ENCODE results near the gene PTPRG. TPM values are rescaled to one million over a fixed set of nuclear protein-coding genes. Genes with fewer than 3 reads are reported as not detected.

PTPRG gene
- total and polyA plus RNA-seq, 2 experiments from 2014 or later, result 8.5 to 34.9 TPM

DNA sequence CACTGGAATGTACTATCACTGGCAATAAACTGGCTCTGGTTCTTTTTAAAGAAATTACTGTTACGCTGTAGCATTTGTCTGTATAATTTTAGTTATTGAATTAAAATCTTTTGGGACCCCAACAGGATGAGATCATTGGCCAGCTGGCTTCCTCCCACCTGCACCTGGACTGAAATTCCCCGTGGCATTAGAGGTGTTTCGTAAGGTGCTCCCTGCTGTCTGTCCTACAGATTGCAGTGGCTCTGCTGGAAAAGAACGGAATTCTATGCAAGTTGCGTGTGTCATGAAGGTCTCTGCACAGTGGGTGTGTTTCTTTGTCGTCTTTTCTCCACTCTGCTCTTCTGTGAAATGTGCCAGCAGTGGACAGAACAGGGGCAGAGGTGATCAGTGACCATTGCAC is 383.4 kb downstream of the PTPRG start:
- Histone ChIP-seq H3K9me2 (replicated peaks; ENCODE audit: insufficient read depth) (no peaks in the 10 kb centered on the region), H3K4me1 (ENCODE audit: insufficient read depth) (no peaks in the 10 kb centered on the region), H3K4me3 (no peak overlapping the region), H3K9me3 (ENCODE audit: low read depth) (no peaks in the 10 kb centered on the region), H3K27ac (no peak overlapping the region), H3K4me2 (no peak overlapping the region), H2AFZ (no peak overlapping the region), H4K20me1 (ENCODE audit: insufficient read depth, poor library complexity, severe bottlenecking) (no peaks in the 10 kb centered on the region), H3K27me3 (no peaks in the 10 kb centered on the region), H3K36me3 (replicated peaks; ENCODE audit: insufficient read depth, low read depth) (no peaks in the 10 kb centered on the region), H3K79me2 (peaks cover 7% of the 10 kb centered on the region)
- DNase-seq (ENCODE audit: low spot score), result no peak
- 88% methylated on average over 6 of the region's 6 CpGs for WGBS (ENCODE audit: low lambda C conversion rate, missing lambda C conversion rate)
- TF ChIP-seq EZH2 (IDR thresholded peaks at IDR 0.05; ENCODE audit: borderline replicate concordance), result no peak
- TF ChIP-seq, protein P1, sequence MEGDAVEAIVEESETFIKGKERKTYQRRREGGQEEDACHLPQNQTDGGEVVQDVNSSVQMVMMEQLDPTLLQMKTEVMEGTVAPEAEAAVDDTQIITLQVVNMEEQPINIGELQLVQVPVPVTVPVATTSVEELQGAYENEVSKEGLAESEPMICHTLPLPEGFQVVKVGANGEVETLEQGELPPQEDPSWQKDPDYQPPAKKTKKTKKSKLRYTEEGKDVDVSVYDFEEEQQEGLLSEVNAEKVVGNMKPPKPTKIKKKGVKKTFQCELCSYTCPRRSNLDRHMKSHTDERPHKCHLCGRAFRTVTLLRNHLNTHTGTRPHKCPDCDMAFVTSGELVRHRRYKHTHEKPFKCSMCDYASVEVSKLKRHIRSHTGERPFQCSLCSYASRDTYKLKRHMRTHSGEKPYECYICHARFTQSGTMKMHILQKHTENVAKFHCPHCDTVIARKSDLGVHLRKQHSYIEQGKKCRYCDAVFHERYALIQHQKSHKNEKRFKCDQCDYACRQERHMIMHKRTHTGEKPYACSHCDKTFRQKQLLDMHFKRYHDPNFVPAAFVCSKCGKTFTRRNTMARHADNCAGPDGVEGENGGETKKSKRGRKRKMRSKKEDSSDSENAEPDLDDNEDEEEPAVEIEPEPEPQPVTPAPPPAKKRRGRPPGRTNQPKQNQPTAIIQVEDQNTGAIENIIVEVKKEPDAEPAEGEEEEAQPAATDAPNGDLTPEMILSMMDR (IDR thresholded peaks at IDR 0.05; ENCODE audit: poor library complexity), result no peak
- TF ChIP-seq EZH2phosphoT487 (IDR thresholded peaks at IDR 0.05; ENCODE audit: low read depth, severe bottlenecking, unreplicated experiment), result no peak

DNA sequence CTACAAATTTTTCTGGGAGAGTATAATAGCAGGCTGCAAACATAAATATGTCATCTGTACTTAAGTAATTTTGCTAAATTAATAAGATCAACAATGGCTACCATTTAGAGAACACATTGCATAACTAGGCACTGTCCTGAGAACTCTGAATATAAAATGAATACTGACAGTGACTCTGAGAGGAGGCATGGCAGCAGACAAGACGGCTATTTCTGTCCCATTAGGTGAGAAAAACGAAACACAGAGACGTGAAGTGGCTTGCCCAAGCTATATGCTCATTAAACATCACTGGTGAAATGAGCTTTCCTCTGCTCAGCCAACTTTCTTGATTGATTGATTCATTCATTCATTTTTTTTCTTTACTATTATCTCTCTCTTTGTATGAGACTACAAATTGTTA is 384.3 kb downstream of the PTPRG start:
- Histone ChIP-seq H2AFZ (no peak overlapping the region), H3K9me2 (replicated peaks; ENCODE audit: insufficient read depth) (no peaks in the 10 kb centered on the region), H3K4me1 (ENCODE audit: insufficient read depth) (no peaks in the 10 kb centered on the region), H3K27me3 (no peaks in the 10 kb centered on the region), H3K79me2 (peaks cover 3% of the 10 kb centered on the region), H4K20me1 (ENCODE audit: insufficient read depth, poor library complexity, severe bottlenecking) (no peaks in the 10 kb centered on the region), H3K9me3 (ENCODE audit: low read depth) (no peaks in the 10 kb centered on the region), H3K4me2 (no peak overlapping the region), H3K36me3 (replicated peaks; ENCODE audit: insufficient read depth, low read depth) (no peaks in the 10 kb centered on the region), H3K4me3 (no peak overlapping the region), H3K27ac (no peak overlapping the region)
- TF ChIP-seq EZH2phosphoT487 (IDR thresholded peaks at IDR 0.05; ENCODE audit: low read depth, severe bottlenecking, unreplicated experiment), result no peak
- TF ChIP-seq, protein P1 (IDR thresholded peaks at IDR 0.05; ENCODE audit: poor library complexity), result no peak
- TF ChIP-seq EZH2 (IDR thresholded peaks at IDR 0.05; ENCODE audit: borderline replicate concordance), result no peak
- DNase-seq (ENCODE audit: low spot score), result no peak
- WGBS (ENCODE audit: low lambda C conversion rate, missing lambda C conversion rate), result 76% methylated on average over 3 of the region's 3 CpGs

DNA sequence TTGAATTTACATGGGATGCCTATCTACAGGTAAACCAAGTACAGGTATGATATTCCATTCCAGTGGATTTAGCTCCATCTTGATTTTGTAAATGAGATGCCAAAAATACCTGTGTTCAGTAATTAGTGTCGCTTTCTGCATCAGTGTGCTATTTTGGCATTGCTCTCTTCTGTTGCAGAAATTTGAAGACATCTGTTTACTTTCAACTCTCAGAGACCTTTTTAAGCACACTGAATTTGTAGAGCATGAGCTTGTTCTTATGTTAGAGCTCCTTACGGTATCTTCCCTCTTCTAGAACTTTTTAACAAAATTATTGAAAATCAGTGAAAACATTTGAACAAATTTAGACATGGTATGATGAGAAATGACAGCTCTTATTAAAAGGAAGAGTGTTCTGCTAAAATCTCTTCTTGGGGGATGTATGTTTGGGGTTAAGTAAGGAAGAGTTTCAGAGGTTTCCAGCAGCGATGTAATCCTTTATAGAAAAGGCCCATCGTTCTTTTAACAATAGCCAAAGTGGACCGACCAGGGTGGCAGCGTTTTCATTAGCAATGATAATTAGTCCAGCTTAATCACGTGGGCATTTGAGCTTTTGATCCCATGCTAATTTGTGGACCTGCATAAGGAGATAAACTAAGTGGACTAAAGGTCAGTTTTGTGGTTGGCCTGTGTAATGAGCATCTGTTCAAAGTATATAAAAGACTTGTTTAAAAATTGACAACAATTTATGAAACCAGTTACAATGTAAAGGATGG is 385.4 kb downstream of the PTPRG start:
- 46% methylated on average over 7 of the region's 7 CpGs for WGBS (ENCODE audit: low lambda C conversion rate, missing lambda C conversion rate)
- no peaks in the 10 kb centered on the region for H3K9me3 ChIP-seq (ENCODE audit: low read depth)
- H3K27ac ChIP-seq, result no peak overlapping the region
- no peak for DNase-seq (ENCODE audit: low spot score)
- TF ChIP-seq EZH2phosphoT487 (IDR thresholded peaks at IDR 0.05; ENCODE audit: low read depth, severe bottlenecking, unreplicated experiment) (no peak), EZH2 (IDR thresholded peaks at IDR 0.05; ENCODE audit: borderline replicate concordance) (no peak)
- TF ChIP-seq, protein P1 (IDR thresholded peaks at IDR 0.05; ENCODE audit: poor library complexity), result no peak
- no peaks in the 10 kb centered on the region for H4K20me1 ChIP-seq (ENCODE audit: insufficient read depth, poor library complexity, severe bottlenecking)
- no peaks in the 10 kb centered on the region for H3K9me2 ChIP-seq (replicated peaks; ENCODE audit: insufficient read depth)
- no peak overlapping the region for H3K4me2 ChIP-seq
- no peaks in the 10 kb centered on the region for H3K27me3 ChIP-seq
- H3K4me3 ChIP-seq, result no peak overlapping the region
- H3K4me1 ChIP-seq (ENCODE audit: insufficient read depth), result no peaks in the 10 kb centered on the region
- no peak overlapping the region for H2AFZ ChIP-seq
- peaks cover 3% of the 10 kb centered on the region for H3K79me2 ChIP-seq
- H3K36me3 ChIP-seq (replicated peaks; ENCODE audit: insufficient read depth, low read depth), result no peaks in the 10 kb centered on the region
